Naive thymus-derived CD8-positive, alpha-beta T cell (primary cell): ENCODE measurements around the gene RPLP2. TPM values are rescaled to one million over a fixed set of nuclear protein-coding genes. Genes with fewer than 3 reads are reported as not detected.

Experiments used
- ATAC-seq, 2 donors: fragments of 150-1000 bp; cut with Tn5 transposase in 1 of 2; sonication (Bioruptor Pico), chemical (Tn5 transposase) in 1 of 2; 1 replicate in 1 of 2; 2 replicates in 1 of 2; pipeline ENCODE4 v1.10.0; 2021; ENCODE audit warnings: mild to moderate bottlenecking in 2 of 2, moderate library complexity in 2 of 2
- POLR2A ChIA-PET: fragments of 350-600 bp; sonication (Branson Sonifier 250); formaldehyde crosslinking; loops from one replicate; lab custom pipeline; 2021; ENCODE audit warnings: antibody characterized with exemption; lab: Charles Lee
- DNase-seq, 10 donors: peaks; one replicate each; pipeline versions ENCODE4 v3.0.0 to v3.0.0-alpha.2; 2020 to 2022
- H3K27ac Mint-ChIP-seq, 10 donors: one replicate each; pipeline ENCODE4 v1.8.0; 2020 to 2022; ENCODE audit warnings: mild to moderate bottlenecking in 10 of 10, mixed read lengths in 10 of 10, moderate library complexity in 4 of 10, inconsistent platforms in 1 of 10
- H3K27me3 Mint-ChIP-seq, 5 donors: one replicate each; pipeline ENCODE4 v1.8.0; 2021 to 2022; ENCODE audit warnings: mixed read lengths in 5 of 5
- H3K36me3 Mint-ChIP-seq, 3 donors: one replicate each; pipeline ENCODE4 v1.8.0; 2020 to 2022; ENCODE audit warnings: mixed read lengths in 3 of 3, mild to moderate bottlenecking in 2 of 3, inconsistent platforms in 1 of 3
- H3K4me1 Mint-ChIP-seq, 4 donors: one replicate each; pipeline ENCODE4 v1.8.0; 2021 to 2022; ENCODE audit warnings: mixed read lengths in 4 of 4
- H3K4me3 Mint-ChIP-seq, 10 donors: one replicate each; pipeline ENCODE4 v1.8.0; 2020 to 2022; ENCODE audit warnings: mild to moderate bottlenecking in 10 of 10, mixed read lengths in 10 of 10, moderate library complexity in 6 of 10, inconsistent platforms in 1 of 10
- H3K9me3 Mint-ChIP-seq, 9 donors: one replicate each; pipeline ENCODE4 v1.8.0; 2020 to 2022; ENCODE audit warnings: mixed read lengths in 9 of 9, mild to moderate bottlenecking in 3 of 9, inconsistent platforms in 1 of 9, moderate library complexity in 1 of 9
- polyA plus RNA-seq, 3 donors: library from polyadenylated mRNA; unstranded; fragments of 300-500 nt; fragmentation: Illumina TruSeq; gene quantifications; one replicate each; pipeline ENCODE4 v1.2.3, GENCODE V29; 2021
- total RNA-seq, 8 experiments: library from RNA in 2 of 8; stranded (reverse) in 2 of 8; gene quantifications; one replicate each; pipeline ENCODE4 v1.2.3 and lab custom pipeline; 2021 to 2026

RPLP2 gene
- total and polyA plus RNA-seq, 5 experiments from 2014 or later = 4,080 to 5,522 (median 5,338) TPM

DNA sequence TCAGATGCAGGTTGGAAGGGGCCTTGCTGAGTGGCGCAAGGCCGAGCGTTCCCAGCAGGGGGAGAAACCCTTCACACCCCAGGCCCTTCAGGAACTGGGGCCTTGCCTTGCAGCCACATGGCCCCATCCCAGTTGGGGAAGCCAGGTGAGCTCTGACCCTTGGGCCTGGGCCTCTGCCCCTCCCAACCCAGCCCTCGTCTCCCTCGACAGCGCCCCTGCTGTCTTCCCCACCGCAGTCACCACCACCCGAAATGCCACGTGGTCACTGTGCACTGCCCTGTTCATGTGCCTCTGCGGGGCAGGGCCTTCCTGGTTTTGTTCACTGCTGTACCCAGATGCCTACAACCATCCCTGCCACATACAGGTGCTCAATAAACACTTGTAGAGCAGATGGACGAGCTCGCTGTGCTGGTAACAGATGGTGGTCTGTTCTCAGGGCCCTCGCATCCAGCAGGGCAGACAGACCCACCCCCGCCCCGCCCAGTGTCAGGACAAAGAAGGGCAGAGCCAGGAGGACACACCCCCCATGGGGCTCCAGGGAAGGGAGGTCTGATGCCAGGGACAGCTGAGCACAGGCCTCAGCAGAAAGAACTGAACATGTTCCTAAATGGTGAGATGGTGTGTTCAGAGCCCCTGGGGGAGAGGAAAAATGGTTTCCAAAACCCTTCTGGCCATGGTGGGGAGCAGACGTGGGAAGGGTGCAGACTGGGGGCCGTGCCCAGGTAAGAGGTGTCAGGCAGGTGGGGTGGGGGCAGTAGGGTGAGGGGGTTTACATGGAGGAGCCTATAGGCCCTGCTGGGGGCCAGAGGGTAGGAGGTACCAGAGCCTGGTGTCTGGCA, 28.9 kb downstream of the RPLP2 start:
- peak overlapping the region in 4 of 10 donors; percentile 31 to 54 (median 42) for H3K27ac Mint-ChIP-seq
- H3K4me3 Mint-ChIP-seq = peak overlapping the region in 1 of 10 donors; percentile 14
- H3K27me3 Mint-ChIP-seq = no peaks in the 10 kb centered on the region
- H3K9me3 Mint-ChIP-seq = no peaks in the 10 kb centered on the region
- POLR2A ChIA-PET = interaction anchor here (0.6 to 12.0 kb wide), 3 partner anchors 9 to 18 kb away, joined by 4 to 127 read pairs (median 4); partner anchors contain the start of gene PNPLA2
- peaks cover 9 to 41% (median 24%) of the 10 kb centered on the region in 4 donors for H3K4me1 Mint-ChIP-seq
- no peak for DNase-seq
- peaks cover 0 to 9% (median 0%) of the 10 kb centered on the region in 3 donors for H3K36me3 Mint-ChIP-seq
- no peak for ATAC-seq

DNA sequence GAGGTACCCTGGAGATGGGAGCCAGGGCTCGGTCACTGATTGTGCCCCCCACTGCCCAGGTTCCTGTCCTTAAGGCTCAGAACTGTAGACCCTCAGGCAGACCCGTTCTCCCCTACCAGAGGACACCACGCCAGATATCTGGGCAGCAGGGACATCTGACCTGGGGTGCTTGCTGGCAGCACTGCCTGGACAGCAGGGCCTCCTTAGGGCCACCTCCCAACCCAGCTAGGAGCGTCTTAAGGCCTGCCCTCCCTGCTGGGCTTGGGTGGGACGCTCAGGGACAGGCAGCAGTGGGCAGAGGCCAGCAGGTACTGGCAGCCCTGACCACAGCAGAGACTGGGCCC, 29.5 kb downstream of the RPLP2 start:
- POLR2A ChIA-PET = interaction anchor here (6.1 to 12.0 kb wide), 3 partner anchors 9 to 19 kb away, joined by 51 to 127 read pairs (median 92); partner anchors contain the start of genes CD151, CRACR2B and PNPLA2
- H3K27ac Mint-ChIP-seq = peak overlapping the region in 1 of 10 donors; percentile 4
- H3K4me3 Mint-ChIP-seq = no peak overlapping the region

DNA sequence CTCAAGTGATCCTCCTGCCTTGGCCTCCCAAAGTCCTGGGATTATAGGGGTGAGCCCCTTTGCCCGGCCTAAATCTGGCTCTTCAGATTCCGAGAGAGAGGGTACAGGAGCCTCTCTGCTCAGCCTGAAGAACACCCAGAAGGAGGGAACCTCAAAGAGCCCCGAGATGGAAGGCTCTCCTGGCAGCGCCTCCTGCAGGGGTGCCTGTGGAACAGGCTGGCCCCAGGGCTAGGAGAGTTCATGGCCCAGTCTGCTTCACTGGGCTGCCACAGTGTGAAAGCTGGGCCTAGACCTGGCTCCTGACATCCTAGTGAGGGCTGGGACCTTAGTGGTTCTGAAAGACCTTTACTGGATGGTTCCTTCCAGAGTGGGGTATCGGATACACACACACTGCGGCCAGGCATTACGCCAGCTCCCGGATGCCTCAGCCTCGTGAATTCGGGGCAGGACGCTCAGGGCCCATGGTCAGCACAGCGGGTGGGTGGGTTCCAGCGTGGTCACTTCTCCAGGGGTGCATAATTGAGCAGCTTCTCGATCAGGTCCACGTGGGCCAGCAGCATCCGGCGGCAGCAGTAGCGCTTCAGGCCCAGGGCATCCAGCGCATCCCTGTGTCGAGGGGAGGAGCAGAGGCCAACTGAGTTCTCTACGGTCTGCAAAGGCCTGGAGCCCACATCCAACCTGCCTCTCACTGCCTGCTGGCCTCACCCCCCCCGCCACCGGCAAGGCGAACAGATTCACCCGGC, 30.3 kb downstream of the RPLP2 start:
- Mint-ChIP-seq H3K36me3 (peaks cover 0 to 9% (median 0%) of the 10 kb centered on the region in 3 donors), H3K4me3 (peak overlapping the region in 9 of 10 donors; percentile 48 to 91 (median 80)), H3K27ac (peak overlapping the region in 2 of 10 donors; percentile 38 to 46), H3K4me1 (peaks cover 11 to 41% (median 30%) of the 10 kb centered on the region in 4 donors), H3K27me3 (no peaks in the 10 kb centered on the region), H3K9me3 (no peaks in the 10 kb centered on the region)
- ATAC-seq (no peak), DNase-seq (no peak)
- POLR2A ChIA-PET = interaction anchor here (1.2 to 6.2 kb wide), 6 partner anchors 10 to 42 kb away, joined by 3 to 92 read pairs (median 7); partner anchors contain the start of genes CD151, CRACR2B and PNPLA2

More for the DNA sequence above, 29.5 kb downstream of the RPLP2 start:
- Mint-ChIP-seq H3K9me3 (no peaks in the 10 kb centered on the region), H3K36me3 (peaks cover 0 to 9% (median 0%) of the 10 kb centered on the region in 3 donors), H3K4me1 (peaks cover 8 to 41% (median 27%) of the 10 kb centered on the region in 4 donors), H3K27me3 (no peaks in the 10 kb centered on the region)
- ATAC-seq (no peak), DNase-seq (no peak)

DNA sequence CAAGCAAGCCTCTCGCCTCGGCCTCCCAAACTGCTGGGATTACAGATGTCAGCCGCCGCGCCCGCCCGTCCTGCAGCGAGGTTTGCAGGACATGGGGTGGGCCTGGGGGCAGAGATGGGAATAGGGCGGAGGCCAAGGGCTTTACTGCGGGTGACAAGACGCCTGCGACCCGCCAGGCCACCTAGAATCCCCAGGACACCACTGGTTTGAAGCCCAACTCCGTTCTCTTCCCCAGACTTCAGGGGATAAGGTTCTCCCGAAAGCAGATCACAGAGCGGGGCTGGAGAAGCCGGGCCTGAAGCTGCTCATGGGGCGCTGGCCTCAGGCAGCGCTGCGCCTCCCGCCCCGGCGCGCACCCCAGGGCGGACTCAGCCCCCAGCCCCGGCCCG, 32.2 kb downstream of the RPLP2 start:
- POLR2A ChIA-PET = interaction anchor here (0.6 to 6.2 kb wide), 8 partner anchors 8 to 69 kb away, joined by 3 to 92 read pairs (median 10); partner anchors contain the start of genes CD151, CHID1, CRACR2B and PNPLA2

DNA sequence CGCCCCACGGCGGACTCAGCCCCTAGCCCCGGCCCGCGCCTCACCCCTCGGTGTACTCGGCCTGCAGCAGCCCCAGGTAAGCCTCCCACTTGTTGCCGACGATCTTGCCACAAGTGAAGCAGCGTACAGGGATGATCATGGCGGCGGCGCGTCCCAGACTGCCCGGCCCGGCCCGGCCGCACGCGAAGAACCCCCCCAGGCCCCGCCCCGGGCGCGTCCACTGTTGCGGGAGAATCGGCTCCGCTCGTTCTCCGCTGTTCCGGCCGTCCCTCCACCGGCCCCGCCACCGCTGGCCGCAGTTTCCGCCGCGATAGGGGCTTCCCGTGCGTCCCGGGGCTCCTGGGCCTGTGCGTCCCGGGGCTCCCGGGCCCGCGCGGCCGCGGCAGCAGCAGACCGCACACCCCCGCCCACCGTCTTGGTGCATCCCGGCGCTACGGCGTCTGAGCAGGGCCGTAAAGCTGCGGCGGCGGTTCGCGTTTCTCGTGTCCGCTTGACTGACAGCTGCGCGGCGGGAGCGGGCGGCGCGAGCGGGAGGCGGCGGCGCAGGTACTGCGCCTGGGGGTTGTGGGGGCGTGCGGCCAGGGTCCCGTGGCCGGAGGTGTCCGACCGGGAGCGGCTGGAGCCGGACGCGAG, 32.7 kb downstream of the RPLP2 start, which contains the start of the genes POLR2L and TSPAN4:
TSS of gene POLR2L (minus strand) at position 160 of the 633 bp plus-strand sequence. CDS start at position 139, 21 bp downstream.
TSS of gene TSPAN4 (plus strand) at position 483 of the 633 bp plus-strand sequence. CDS start 7,453 bp downstream, outside the sequence.
- peaks cover 0 to 1% (median 0%) of the 10 kb centered on the region in 5 donors for H3K27me3 Mint-ChIP-seq
- peaks cover 11 to 41% (median 36%) of the 10 kb centered on the region in 4 donors for H3K4me1 Mint-ChIP-seq
- no peaks in the 10 kb centered on the region for H3K9me3 Mint-ChIP-seq
- peak; percentile 78 to 81 for ATAC-seq
- peak within 1 kb of the TSS; percentile 78 to 91 (median 85) for H3K4me3 Mint-ChIP-seq
- H3K36me3 Mint-ChIP-seq = peaks cover 0 to 9% (median 0%) of the 10 kb centered on the region in 3 donors
- POLR2A ChIA-PET = interaction anchor here (0.9 to 6.2 kb wide), 14 partner anchors 8 to 279 kb away, joined by 3 to 92 read pairs (median 6); partner anchors contain the start of genes CD151, CHID1, CRACR2B and PHRF1
- DNase-seq = peak; percentile 68 to 98 (median 84)
- H3K27ac Mint-ChIP-seq = peak within 1 kb of the TSS in 9 of 10 donors; percentile 62 to 83 (median 75)

More for the DNA sequence above, 32.2 kb downstream of the RPLP2 start:
- ATAC-seq = peak in 1 of 2 donors; percentile 4
- Mint-ChIP-seq H3K27ac (peak overlapping the region in 9 of 10 donors; percentile 59 to 83 (median 71)), H3K4me3 (peak overlapping the region; percentile 78 to 91 (median 84)), H3K4me1 (peaks cover 11 to 42% (median 36%) of the 10 kb centered on the region in 4 donors), H3K36me3 (peaks cover 0 to 9% (median 0%) of the 10 kb centered on the region in 3 donors), H3K9me3 (no peaks in the 10 kb centered on the region), H3K27me3 (peaks cover 0 to 1% (median 0%) of the 10 kb centered on the region in 5 donors)
- no peak for DNase-seq

DNA sequence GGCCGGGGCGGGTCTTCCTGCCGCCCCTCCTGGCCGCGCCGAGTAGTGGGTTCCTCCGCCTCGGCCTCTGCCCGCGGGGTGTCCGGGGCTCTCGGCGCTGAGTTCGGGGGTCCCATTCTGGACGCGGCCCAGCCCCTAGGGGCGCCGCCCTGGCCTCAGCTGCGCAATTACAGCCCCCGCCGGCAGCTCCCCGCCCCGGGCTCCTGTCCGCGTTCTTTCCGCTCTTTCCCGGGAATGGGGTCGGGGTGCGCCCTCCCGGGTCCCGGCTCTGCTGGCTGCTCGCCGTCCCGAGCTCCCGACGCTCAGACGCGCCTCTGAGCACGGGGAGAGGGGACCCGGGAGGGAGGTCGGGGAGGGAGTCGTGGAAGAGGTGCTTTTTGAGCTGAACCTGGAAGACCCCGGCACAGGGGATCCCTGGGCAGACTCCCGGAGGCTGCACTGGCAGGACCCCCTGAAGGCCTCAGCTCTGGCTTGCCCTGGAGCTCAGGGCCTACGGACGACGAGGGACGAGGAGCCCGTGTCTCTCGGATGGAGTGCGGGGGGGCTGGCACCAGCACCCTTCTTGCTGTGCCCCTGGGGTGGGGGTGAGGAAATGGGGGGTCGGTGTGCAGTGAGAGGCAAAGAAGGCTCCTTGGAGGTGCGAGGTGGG, 33.4 kb downstream of the RPLP2 start:
- DNase-seq (no peak), ATAC-seq (peak in 1 of 2 donors; percentile 14)
- Mint-ChIP-seq H3K36me3 (peaks cover 0 to 9% (median 0%) of the 10 kb centered on the region in 3 donors), H3K4me3 (peak overlapping the region; percentile 68 to 90 (median 79)), H3K4me1 (peaks cover 11 to 41% (median 36%) of the 10 kb centered on the region in 4 donors), H3K9me3 (no peaks in the 10 kb centered on the region), H3K27ac (peak overlapping the region in 9 of 10 donors; percentile 44 to 79 (median 71)), H3K27me3 (peaks cover 0 to 1% (median 0%) of the 10 kb centered on the region in 5 donors)
- POLR2A ChIA-PET = interaction anchor here (0.6 to 6.2 kb wide), 15 partner anchors 9 to 280 kb away, joined by 3 to 92 read pairs (median 4); partner anchors contain the start of genes AP2A2, CD151, CHID1 and CRACR2B

DNA sequence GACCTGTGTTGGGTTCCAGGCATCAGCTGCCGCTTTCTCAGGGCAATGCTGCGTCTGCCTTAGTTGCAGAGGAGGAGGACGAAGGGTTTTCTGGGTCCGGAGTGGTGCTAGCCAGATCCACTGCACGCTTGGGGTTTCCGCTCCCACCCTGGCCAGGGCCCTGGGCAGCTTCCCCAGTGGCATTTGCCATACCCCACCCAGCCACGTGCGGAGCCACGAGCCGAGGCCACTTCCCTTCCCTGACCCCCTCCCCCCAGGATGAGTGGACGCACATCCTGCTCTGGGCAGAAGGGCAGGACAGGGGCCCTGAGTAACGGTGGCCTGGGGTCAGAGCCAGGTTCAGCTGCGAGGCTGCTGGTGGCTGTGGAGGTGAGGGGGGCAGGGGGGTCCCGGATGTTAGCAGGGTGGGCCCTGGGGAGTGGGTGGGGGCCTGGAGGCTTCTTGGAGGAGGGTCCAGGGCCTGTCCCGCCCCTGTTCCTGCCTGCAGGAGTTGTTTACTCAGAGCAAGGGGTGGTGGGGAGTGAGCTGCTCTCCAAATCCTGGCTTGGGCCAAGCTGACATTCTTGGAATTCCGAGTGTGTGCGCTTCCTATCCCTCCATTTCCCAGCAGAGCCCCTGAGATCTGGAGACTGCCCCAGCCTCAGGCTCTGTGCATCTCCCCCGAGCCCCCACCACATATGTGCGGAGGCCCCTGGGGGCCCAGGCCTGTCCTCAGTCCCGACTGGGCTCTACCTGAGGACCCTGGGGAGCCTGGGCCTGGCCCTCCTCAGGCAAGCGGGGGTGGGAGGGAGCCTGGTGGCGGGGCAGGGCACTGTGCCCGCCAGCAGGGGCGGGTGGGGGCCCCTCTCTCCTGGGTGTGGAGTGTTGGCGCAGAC, 34.3 kb downstream of the RPLP2 start:
- POLR2A ChIA-PET = interaction anchor here (1.0 to 6.2 kb wide), 7 partner anchors 7 to 67 kb away, joined by 4 to 92 read pairs (median 10); partner anchors contain the start of genes CD151, CHID1, CRACR2B and PNPLA2
- ATAC-seq (peak in 1 of 2 donors; percentile 9), DNase-seq (no peak)
- Mint-ChIP-seq H3K4me1 (peaks cover 11 to 47% (median 41%) of the 10 kb centered on the region in 4 donors), H3K36me3 (peaks cover 0 to 7% (median 0%) of the 10 kb centered on the region in 3 donors), H3K9me3 (no peaks in the 10 kb centered on the region), H3K4me3 (peak overlapping the region; percentile 68 to 90 (median 79)), H3K27me3 (peaks cover 0 to 4% (median 0%) of the 10 kb centered on the region in 5 donors), H3K27ac (peak overlapping the region; percentile 44 to 79 (median 70))

DNA sequence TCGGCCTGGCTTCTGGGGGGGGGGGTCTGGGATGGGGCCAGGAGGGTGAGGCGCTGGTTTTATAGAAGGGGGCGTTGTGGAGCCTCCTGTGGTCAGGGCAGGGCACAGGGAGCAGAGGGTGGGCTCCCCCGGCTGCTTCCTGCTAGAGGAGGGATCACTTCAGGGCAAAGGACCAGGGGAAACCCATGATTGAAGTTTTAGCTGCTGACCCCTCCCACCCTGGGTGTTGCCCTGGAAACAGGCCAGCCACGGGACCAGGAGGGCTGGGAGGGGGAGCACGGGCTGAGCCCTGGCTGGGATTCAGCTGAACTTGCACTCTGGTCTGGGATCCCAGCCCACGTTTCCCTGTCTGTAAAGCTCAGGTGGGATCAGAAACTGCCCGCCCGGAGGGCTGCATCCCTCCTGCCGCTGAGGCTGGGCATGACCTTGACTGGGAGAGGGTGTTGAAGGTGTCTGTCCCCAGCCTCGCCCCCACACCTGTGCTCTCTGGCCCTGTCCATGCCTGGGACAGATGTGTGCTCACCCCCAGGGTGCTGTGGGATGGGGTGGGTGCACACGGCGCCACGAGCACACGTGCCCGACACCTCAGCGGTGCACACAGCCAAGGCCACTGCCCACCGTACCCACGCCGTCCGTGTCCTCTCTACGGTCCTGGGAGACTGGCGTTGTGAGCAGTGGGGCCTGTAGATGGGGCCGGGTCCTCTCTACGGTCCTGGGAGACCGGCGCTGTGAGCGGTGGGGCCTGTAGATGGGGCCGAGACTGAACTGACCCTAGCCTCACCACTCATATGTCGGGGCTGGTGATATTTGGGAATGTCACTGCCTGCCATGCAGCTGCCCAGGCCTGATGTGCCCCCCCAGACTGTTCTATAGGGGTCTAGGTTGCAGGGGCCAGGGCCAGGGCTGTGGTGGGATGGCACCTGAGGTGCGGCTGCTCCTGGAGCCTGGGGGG, 35.2 kb downstream of the RPLP2 start:
- ATAC-seq = peak in 1 of 2 donors; percentile 24

More for the DNA sequence above, 35.2 kb downstream of the RPLP2 start:
- Mint-ChIP-seq H3K27ac (peak overlapping the region in 5 of 10 donors; percentile 20 to 59 (median 44)), H3K27me3 (peaks cover 0 to 7% (median 0%) of the 10 kb centered on the region in 5 donors), H3K9me3 (no peaks in the 10 kb centered on the region), H3K36me3 (peaks cover 0 to 3% (median 0%) of the 10 kb centered on the region in 3 donors), H3K4me1 (peaks cover 14 to 45% (median 40%) of the 10 kb centered on the region in 4 donors), H3K4me3 (peak overlapping the region in 9 of 10 donors; percentile 9 to 80 (median 54))
- DNase-seq = peak in 3 of 10 donors; percentile 51 to 63 (median 56)
- POLR2A ChIA-PET = interaction anchor here (0.8 to 6.2 kb wide), 5 partner anchors 8 to 35 kb away, joined by 4 to 92 read pairs (median 4); partner anchors contain the start of genes CD151, CRACR2B, PNPLA2 and RPLP2
